MM.1S (cell line): Measurements from ENCODE around the gene TIAL1.

Experiments used
- CTCF ChIP-seq: fragments of 300-600 bp; sonication (generic); IDR thresholded peaks from 2 replicates; pipeline ENCODE4 v1.5.1; 2016; ENCODE audit warnings: antibody characterized with exemption, low read length, mixed read lengths
- EZH2 ChIP-seq: fragments of 300-600 bp; sonication (generic); optimal IDR thresholded peaks from 2 replicates; pipeline ENCODE3; 2017; ENCODE audit warnings: low read depth, mild to moderate bottlenecking, antibody characterized with exemption, low read length, mixed read lengths

DNA sequence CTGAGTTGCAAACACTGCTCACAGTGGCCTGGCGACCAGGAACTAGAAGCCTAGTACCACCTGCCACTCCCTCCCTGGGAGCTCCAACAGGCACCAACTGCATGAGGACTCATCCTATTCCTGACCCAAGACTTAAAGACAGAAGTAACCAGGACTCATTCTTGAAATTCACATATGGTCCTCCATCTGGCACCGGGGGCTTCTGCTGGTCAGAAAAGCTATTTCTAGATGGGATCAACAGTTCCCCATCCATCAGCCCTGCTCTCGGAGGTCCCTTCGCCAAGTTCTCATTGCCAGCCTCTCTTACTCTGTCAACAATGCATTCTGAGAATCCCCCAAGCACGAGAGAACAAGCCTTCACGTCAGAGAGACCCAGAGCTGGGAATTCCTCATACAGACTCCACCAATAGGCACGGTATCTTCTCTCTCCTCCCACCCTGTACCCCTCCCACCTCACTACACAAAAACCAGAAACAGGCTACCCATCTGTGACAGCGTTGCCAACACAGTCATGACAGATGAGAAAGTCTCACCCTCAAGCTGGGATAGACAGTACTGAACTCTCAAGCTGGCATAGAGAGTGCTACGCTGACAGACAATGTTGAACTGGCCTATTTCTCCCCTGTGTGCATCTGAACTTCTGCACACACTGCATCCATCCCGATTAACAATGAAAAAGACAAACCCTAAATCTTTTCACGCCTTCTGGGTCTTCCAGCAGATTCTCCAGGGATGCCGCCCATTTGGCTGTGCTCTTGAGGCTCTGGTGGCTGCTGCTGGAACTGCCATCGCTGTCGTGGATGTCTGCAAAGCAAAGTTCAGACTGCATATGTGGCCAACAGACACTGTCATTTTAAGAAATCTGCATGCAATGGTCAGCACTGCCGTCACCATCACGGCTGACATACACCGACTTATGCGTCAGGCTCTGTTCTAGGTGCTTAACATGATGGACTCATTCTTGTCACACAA lies 69.9 kb downstream of the TIAL1 start:
- TF ChIP-seq CTCF: no peak
- no peak for TF ChIP-seq EZH2
